GM23338 (cell line): Measurements from ENCODE around the gene PIM3. TPM values are rescaled to one million over a fixed set of nuclear protein-coding genes. Genes with fewer than 3 reads are reported as not detected.

ENCODE experiments used
- ATAC-seq: fragments of 200-7000 bp; cut with Tn5 transposase; 3 replicates; pipeline ENCODE4 v1.9.1; 2020
- DNase-seq: peaks from one replicate; pipeline ENCODE4 v3.0.0-alpha.2; 2015; ENCODE audit warnings: low spot score
- H2AFZ ChIP-seq: fragments of 200-600 bp; sonication (generic); 2 replicates; pipeline ENCODE4 v1.8.0; 2016; ENCODE audit warnings: antibody characterized with exemption, mild to moderate bottlenecking, moderate library complexity
- H3F3A ChIP-seq: fragments of 200-600 bp; sonication (generic); replicated peaks from 2 replicates; pipeline ENCODE4 v1.8.0; 2017; ENCODE audit warnings: antibody characterized with exemption, mixed run types, low read depth
- H3K27ac ChIP-seq: fragments of 200-600 bp; sonication (generic); 2 replicates; pipeline ENCODE4 v1.6.1; 2016; ENCODE audit warnings: low read depth
- H3K27me3 ChIP-seq: fragments of 200-600 bp; sonication (generic); 2 replicates; pipeline ENCODE4 v1.8.0; 2016; ENCODE audit warnings: mild to moderate bottlenecking, mixed run types, moderate library complexity; ENCODE audit not compliant: insufficient read depth
- H3K36me3 ChIP-seq: fragments of 200-600 bp; sonication (generic); 2 replicates; pipeline ENCODE4 v1.8.0; 2016; ENCODE audit warnings: mild to moderate bottlenecking; ENCODE audit not compliant: insufficient read depth
- H3K4me1 ChIP-seq: fragments of 200-600 bp; sonication (generic); 2 replicates; pipeline ENCODE4 v1.8.0; 2016; ENCODE audit warnings: mild to moderate bottlenecking, moderate library complexity; ENCODE audit not compliant: insufficient read depth
- H3K4me2 ChIP-seq: fragments of 200-600 bp; sonication (generic); 2 replicates; pipeline ENCODE4 v1.7.1; 2017; ENCODE audit warnings: mixed run types
- H3K4me3 ChIP-seq: fragments of 200-600 bp; sonication (generic); 2 replicates; pipeline ENCODE4 v1.6.1; 2016; ENCODE audit warnings: mixed run types
- H3K79me2 ChIP-seq: fragments of 200-600 bp; sonication (generic); replicated peaks from 2 replicates; pipeline ENCODE4 v1.8.0; 2017; ENCODE audit warnings: mild to moderate bottlenecking; ENCODE audit not compliant: insufficient read depth
- H3K9me2 ChIP-seq: fragments of 200-600 bp; sonication (generic); 2 replicates; pipeline ENCODE4 v1.8.0; 2017; ENCODE audit not compliant: insufficient read depth
- H4K20me1 ChIP-seq: fragments of 200-600 bp; sonication (generic); replicated peaks from 2 replicates; pipeline ENCODE4 v1.8.0; 2017; ENCODE audit warnings: mild to moderate bottlenecking; ENCODE audit not compliant: insufficient read depth
- H3K27ac Mint-ChIP-seq: 2 replicates; pipeline ENCODE4 v1.8.0; 2020; ENCODE audit warnings: inconsistent platforms, mild to moderate bottlenecking, moderate library complexity, mixed read lengths
- H3K27me3 Mint-ChIP-seq: 3 replicates; pipeline ENCODE4 v1.8.0; 2022; ENCODE audit warnings: low read depth, mild to moderate bottlenecking, moderate library complexity, mixed read lengths, inconsistent platforms; ENCODE audit not compliant: insufficient read depth, poor library complexity
- H3K36me3 Mint-ChIP-seq: 3 replicates; pipeline ENCODE4 v1.8.0; 2021; ENCODE audit warnings: low read depth, mild to moderate bottlenecking, inconsistent platforms, moderate library complexity, mixed read lengths
- H3K4me1 Mint-ChIP-seq: 3 replicates; pipeline ENCODE4 v1.8.0; 2020; ENCODE audit warnings: mild to moderate bottlenecking, inconsistent platforms, mixed read lengths
- H3K4me3 Mint-ChIP-seq: 3 replicates; pipeline ENCODE4 v1.8.0; 2021; ENCODE audit warnings: moderate library complexity, mild to moderate bottlenecking, inconsistent platforms, mixed read lengths
- H3K9me3 Mint-ChIP-seq: 3 replicates; pipeline ENCODE4 v1.8.0; 2020; ENCODE audit warnings: moderate library complexity, mild to moderate bottlenecking, inconsistent platforms, mixed read lengths
- CREB1 ChIP-seq: fragments of 250-450 bp; sonication (Bioruptor Pico); IDR thresholded peaks from 2 replicates; pipeline ENCODE4 v1.5.0; 2020; ENCODE audit warnings: low read depth, mild to moderate bottlenecking, moderate library complexity
- CTCF ChIP-seq, 2 experiments: fragments of 200-600 bp in 1 of 2; sonication (generic) in 1 of 2; conservative IDR thresholded peaks; 2 replicates each; pipeline versions ENCODE4 v1.5.1 to v1.6.1; 2016 to 2017; ENCODE audit warnings: antibody characterized with exemption in 2 of 2, low read depth in 2 of 2, mild to moderate bottlenecking in 2 of 2, moderate library complexity in 1 of 2
- EZH2 ChIP-seq: fragments of 200-600 bp; sonication (generic); IDR thresholded peaks from one replicate; pipeline ENCODE4 v1.8.0; 2017; ENCODE audit warnings: antibody characterized with exemption, mild to moderate bottlenecking, low read depth; ENCODE audit not compliant: unreplicated experiment
- EZH2phosphoT487 ChIP-seq: fragments of 200-600 bp; sonication (generic); IDR thresholded peaks from one replicate; pipeline ENCODE4 v1.8.1; 2018; ENCODE audit warnings: antibody characterized with exemption; ENCODE audit not compliant: unreplicated experiment
- JUNB ChIP-seq: IDR thresholded peaks from one replicate; pipeline ENCODE4 v1.6.1; 2016; ENCODE audit warnings: antibody characterized with exemption; ENCODE audit not compliant: unreplicated experiment
- NANOG ChIP-seq: IDR thresholded peaks from 2 replicates; pipeline ENCODE4 v1.6.1; 2016; ENCODE audit warnings: antibody characterized with exemption, borderline replicate concordance
- POLR2AphosphoS5 ChIP-seq: IDR thresholded peaks from 2 replicates; pipeline ENCODE4 v1.6.1; 2016; ENCODE audit warnings: antibody characterized with exemption, low read depth
- STAT1 ChIP-seq: IDR thresholded peaks from one replicate; pipeline ENCODE4 v1.6.1; 2016; ENCODE audit warnings: antibody characterized with exemption; ENCODE audit not compliant: unreplicated experiment
- ZNF114 ChIP-seq: fragments of 250-450 bp; sonication (Bioruptor Pico); IDR thresholded peaks from 2 replicates; pipeline ENCODE4 v1.5.0; 2020; ENCODE audit warnings: mild to moderate bottlenecking, moderate library complexity
- ZNF331 ChIP-seq: fragments of 250-450 bp; sonication (Bioruptor Pico); IDR thresholded peaks from 2 replicates; pipeline ENCODE4 v1.5.0; 2020; ENCODE audit warnings: low read depth, mild to moderate bottlenecking, moderate library complexity
- polyA plus RNA-seq: library from polyadenylated mRNA; unstranded; fragments of >200 nt; fragmentation: Nextera tagmentation; extraction: Ambion mirVana; gene quantifications from 2 replicates; pipeline ENCODE4 v1.2.1, GENCODE V29; 2016
- total RNA-seq: library from RNA; depleted of rRNA; stranded (reverse); fragments of >200 nt; shearing (Covaris generic); gene quantifications from 2 replicates; pipeline ENCODE4 v1.2.3, GENCODE V29; 2014
- TF ChIP-seq, protein P1 (sequence below): IDR thresholded peaks from 2 replicates; pipeline ENCODE4 v1.6.1; 2016; ENCODE audit warnings: antibody characterized with exemption
- TF ChIP-seq, protein P2 (sequence below): IDR thresholded peaks from one replicate; pipeline ENCODE4 v1.6.1; 2018; ENCODE audit warnings: antibody characterized with exemption; ENCODE audit not compliant: unreplicated experiment

The PIM3 gene
- total and polyA plus RNA-seq, 2 experiments from 2014 or later = 17.7 to 37.3 TPM

DNA sequence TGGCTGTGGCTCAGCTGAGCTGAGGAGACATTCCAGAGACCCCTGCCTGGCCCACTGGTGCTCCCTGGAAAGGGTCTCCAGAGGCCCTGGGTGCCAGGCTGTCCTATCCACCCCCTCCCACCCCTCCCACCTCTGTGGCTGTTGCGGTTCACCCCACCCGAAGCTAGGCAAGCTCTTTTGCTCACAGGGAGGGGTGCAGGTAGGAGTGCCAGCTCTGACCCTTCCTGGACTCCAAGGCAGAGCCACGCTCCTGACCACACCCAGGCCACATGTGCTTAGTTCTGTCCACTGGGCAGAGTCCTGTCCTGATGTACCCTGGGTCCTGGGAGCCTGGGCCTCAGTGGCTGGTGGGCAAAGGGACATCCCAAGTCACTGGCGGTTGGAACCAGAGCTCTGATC, 35.5 kb downstream of the PIM3 start (continued):
- TF ChIP-seq CTCF (conservative IDR thresholded peaks at IDR 0.05; ENCODE audit: low read depth in 2 of 2) (no peak), ZNF114 (no peak), ZNF331 (CRISPR knock-in tag) (no peak), STAT1 (no peak), CREB1 (CRISPR knock-in tag) (no peak)

DNA sequence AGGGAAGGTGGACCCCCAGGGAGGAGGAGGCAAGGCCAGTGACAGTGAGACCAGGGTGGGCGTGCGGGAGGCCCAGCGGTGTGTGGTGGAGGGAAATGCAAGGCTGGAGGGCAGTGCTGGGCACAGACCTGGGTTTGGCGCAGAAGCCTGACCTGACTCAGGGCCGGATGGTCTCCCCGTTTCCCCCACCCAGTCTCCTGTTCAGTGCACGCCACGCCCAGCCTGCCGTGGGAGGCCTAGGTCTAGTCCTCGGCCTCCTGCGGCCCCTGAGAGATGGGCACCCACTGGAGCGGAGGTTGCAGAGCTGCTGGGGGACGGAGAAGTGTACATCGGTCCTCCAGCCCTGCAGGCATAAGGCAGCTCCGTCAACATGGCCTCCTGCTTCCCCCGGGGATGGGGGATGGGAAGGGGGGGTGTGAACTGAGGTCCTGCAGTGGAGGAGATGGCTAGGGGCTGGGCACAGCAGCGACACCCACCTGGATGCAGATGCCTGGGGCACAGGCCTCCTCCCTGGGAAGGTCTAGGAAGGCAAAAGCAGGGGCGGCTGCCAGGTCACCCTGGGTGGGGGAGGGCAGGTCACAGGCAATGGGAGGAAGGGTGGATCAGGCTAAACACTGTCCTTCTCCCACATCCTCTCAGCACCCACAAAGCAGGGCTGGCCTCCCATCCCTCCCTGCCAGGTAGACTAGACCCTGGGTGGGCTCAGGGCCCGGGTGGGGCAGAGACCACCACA, 36.1 kb downstream of the PIM3 start:
- Histone ChIP-seq H3F3A (0 out of 2 replicates have a peak, but pooled peaks cover 3% of the 10 kb centered on the region), H3K36me3 (no peaks in the 10 kb centered on the region), H3K27me3 (peaks cover 15% of the 10 kb centered on the region), H3K79me2 (no peaks in the 10 kb centered on the region), H3K27ac (no peak overlapping the region), H3K9me2 (no peaks in the 10 kb centered on the region), H3K4me3 (no peak overlapping the region), H3K4me1 (no peaks in the 10 kb centered on the region; the same call in 1 of the 2 replicates), H3K4me2 (no peak overlapping the region), H4K20me1 (no peaks in the 10 kb centered on the region), H2AFZ (no peak overlapping the region)
- Mint-ChIP-seq H3K4me1 (peaks cover 13% of the 10 kb centered on the region), H3K4me3 (no peak overlapping the region), H3K27ac (no peak overlapping the region), H3K36me3 (no peaks in the 10 kb centered on the region; the same call in 2 of the 3 replicates), H3K27me3 (peaks cover 24% of the 10 kb centered on the region), H3K9me3 (peaks cover 3% of the 10 kb centered on the region; the same call in 1 of the 3 replicates)
- ATAC-seq (no peak), DNase-seq (no peak)
- no peak for TF ChIP-seq EZH2phosphoT487
- no peak for TF ChIP-seq ZNF331 (CRISPR knock-in tag)
- TF ChIP-seq POLR2AphosphoS5 = no peak
- TF ChIP-seq, protein P1, sequence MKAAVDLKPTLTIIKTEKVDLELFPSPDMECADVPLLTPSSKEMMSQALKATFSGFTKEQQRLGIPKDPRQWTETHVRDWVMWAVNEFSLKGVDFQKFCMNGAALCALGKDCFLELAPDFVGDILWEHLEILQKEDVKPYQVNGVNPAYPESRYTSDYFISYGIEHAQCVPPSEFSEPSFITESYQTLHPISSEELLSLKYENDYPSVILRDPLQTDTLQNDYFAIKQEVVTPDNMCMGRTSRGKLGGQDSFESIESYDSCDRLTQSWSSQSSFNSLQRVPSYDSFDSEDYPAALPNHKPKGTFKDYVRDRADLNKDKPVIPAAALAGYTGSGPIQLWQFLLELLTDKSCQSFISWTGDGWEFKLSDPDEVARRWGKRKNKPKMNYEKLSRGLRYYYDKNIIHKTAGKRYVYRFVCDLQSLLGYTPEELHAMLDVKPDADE = no peak
- TF ChIP-seq JUNB = no peak
- TF ChIP-seq, protein P2, sequence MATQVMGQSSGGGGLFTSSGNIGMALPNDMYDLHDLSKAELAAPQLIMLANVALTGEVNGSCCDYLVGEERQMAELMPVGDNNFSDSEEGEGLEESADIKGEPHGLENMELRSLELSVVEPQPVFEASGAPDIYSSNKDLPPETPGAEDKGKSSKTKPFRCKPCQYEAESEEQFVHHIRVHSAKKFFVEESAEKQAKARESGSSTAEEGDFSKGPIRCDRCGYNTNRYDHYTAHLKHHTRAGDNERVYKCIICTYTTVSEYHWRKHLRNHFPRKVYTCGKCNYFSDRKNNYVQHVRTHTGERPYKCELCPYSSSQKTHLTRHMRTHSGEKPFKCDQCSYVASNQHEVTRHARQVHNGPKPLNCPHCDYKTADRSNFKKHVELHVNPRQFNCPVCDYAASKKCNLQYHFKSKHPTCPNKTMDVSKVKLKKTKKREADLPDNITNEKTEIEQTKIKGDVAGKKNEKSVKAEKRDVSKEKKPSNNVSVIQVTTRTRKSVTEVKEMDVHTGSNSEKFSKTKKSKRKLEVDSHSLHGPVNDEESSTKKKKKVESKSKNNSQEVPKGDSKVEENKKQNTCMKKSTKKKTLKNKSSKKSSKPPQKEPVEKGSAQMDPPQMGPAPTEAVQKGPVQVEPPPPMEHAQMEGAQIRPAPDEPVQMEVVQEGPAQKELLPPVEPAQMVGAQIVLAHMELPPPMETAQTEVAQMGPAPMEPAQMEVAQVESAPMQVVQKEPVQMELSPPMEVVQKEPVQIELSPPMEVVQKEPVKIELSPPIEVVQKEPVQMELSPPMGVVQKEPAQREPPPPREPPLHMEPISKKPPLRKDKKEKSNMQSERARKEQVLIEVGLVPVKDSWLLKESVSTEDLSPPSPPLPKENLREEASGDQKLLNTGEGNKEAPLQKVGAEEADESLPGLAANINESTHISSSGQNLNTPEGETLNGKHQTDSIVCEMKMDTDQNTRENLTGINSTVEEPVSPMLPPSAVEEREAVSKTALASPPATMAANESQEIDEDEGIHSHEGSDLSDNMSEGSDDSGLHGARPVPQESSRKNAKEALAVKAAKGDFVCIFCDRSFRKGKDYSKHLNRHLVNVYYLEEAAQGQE = no peak
- no peak for TF ChIP-seq NANOG
- TF ChIP-seq EZH2 = no peak
- no peak for TF ChIP-seq STAT1
